Amniotic stem cell (primary cell): ENCODE data around the gene CD22.

Experiments used
- DNase-seq: peaks from one replicate; lab custom pipeline; 2025; lab: John Stamatoyannopoulos, UW

Gene CD22

DNA sequence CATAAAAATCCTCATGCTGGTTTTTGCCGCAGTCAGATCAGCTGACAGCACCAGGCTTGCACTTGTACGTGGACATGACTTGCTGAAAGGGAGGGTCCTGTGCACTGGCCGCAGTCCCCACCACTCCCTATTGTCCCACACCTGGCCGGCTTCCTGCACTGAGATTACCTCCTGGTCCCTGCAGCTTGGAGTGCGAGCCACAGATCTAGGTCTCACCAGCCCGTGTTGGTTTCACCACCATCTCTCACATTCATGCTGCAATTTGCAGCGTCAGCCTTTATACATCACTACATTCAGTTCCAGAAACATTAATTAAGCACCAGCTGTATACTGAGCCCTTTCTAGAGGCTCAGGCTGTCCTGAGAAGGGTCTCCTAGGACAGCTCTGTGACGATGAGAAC lies 15.0 kb upstream of the CD22 start:
- no peak for DNase-seq

DNA sequence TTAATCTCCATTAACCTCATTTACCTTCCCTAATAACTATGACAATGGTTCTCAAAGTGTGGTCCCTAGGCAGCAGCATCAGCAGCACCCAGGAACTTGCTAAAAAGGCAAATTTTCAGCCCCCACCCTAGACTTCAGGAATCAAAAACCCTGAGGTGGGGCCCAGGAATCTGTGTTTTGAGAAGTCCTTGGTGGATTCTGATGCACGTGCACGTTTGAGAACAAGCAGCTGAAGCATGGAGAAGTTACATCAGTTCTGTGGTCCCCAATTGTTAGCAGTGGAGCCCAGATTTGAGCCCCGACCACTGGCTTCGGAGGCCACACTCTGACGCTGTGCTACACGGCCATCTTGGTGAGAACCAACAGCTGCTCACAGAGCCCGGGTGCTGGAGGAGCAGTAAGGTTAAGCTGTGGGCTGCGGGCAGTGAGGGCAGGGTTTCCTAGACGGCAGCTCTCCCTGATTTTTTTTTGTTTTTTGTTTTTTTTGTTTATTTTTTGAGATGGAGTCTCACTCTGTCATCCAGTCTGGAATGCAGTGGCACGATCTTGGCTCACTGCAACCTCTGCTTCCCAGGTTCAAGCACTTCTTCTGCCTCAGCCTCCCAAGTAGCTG lies 14.0 kb upstream of the CD22 start:
- no peak for DNase-seq

DNA sequence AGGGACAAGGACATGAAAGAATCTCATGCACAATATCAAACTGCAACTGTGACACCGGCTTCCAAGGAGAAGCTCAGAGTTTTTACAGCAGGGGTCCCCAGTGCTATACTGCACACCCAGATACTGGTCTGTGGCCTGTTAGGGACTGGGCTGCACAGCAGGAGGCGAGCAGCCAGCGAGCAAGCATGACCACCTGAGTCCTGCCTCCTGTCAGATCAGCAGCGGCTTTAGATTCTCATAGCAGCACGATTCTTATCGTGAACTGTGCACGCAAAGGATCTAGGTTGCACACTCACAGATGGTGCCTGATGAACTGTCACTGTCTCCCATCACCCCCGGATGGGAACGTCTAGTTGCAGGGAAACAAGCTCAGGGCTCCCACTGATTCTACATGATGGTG lies 13.1 kb upstream of the CD22 start:
- DNase-seq: no peak

DNA sequence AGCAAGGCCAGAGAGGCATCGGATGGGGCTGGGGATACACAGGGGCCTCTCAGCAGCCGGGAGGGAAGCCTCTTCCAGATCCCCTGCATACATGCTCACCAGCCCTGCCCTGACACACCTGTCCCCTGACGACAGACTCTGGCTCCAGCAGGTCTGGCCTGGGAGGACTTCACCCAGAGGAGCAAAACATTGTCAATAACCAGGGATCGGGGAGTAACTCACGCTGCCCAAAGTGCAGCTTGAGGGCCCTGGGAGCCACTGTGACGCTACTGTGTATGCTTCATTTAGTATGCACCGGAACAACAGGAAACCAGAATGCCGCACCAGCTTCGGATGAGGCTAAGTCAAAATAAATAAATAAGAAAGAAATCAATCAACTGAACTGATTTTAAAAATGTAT lies 12.4 kb upstream of the CD22 start:
- DNase-seq: no peak

DNA sequence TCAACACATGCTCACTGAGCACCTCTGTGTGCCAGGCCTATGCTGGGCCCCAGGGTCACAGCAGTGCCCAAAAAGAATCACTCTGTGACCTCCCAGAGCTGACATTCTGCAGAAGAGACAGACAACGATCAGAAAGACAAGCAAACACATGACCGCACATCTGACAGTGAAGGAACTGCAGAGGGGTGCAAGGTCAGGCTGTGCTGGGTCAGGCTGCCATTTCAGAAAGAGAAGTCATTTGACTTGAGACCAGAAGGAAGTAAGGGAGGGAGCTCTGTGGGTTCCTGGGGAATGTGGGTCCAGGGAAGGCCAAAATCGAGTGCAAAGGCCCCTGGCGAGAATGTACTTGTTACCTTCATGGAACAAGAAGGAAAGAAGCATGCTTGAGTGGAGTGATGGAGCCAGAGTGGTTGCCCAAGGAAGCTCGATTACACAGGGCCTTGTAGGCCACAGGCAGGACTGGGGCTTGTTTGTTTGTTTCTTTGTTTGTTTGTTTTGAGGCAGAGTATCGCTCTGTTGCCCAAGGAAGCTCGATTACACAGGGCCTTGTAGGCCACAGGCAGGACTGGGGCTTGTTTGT lies 11.4 kb upstream of the CD22 start:
- DNase-seq: no peak

DNA sequence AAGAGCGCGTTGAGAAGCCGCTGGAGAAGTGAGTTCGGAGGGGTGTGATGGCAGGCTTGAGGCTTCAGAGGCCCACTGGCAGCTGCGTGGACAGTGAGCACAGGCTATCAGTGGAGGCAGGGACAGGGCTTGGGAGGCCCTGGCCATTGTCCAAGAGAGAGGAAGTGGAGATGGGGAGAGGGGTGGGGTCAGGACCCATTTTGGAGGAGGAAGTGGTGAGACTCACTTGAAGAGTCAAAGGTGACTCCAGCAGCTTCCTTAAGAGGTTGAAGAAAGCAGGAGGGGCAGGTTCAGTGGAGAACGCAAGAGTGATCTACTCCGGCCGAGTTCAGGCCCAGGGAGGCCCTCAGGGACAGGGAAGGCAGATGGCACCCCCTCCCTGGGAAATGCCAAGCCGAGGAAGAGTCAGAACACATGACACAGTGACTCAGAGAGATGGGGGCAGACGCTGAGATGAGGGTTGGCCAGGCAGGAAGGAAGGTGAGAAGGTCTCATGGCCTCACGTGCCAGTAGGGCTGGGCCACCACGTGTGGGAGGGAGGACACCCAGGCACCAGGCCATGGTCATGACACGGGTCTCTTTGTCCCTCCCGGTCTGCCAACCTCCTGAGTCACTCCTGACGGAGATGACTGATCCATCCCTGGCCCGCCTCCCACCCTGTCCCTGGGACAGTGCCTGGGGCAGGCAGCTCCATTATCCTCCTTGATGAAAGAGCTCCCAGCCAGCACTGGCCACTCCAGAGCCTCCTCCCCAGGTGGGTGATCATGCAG lies 10.1 kb upstream of the CD22 start:
- no peak for DNase-seq

DNA sequence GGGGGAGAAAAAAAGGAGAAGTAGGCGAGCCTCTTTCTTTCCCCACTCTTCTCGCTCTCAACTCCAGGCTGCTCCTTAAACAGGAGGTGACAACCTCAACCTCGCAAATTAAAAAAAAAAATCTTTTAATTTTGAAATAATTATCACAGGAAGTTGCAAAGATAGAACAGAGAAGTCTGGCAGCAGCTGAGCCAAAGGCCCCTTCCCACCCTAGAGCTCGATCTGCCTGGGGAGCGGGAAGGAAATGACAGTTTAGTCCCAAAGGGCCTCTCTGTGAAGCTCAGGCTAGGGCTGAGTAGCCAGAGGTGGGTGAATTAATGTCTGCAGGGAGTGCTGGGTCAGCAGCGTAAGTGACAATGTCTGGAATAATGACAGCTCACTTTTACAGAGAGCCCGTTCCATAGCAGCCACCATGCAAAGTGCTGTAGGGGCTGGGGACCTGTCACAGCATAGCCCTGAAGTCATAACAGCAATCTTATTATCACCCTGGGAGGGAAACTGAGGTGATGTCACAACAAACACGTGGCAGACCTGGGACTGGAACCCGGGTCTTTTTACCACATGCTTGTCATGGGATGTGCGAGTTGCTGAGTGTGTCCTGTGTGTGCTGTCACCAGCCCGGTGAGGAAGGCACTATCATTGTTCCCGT lies 8.8 kb upstream of the CD22 start:
- DNase-seq: no peak

DNA sequence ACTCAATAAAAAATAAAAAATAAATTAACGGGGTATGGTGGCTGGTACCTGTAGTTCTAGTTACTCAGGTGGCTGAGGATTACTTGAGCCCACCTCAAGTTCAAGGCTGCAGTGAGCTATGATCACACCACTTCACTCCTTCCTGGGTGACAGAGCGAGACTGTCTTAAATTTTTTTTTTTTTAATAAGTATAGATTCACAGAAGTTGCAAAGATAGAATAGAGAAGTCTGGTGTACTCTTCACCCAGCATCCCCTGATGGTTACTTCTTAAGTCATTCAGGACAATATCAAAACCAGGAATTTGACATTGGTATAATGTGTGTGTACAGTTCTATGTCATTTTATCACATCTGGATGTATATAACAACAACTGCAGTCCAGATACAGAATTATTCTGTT lies 7.7 kb upstream of the CD22 start:
- no peak for DNase-seq

DNA sequence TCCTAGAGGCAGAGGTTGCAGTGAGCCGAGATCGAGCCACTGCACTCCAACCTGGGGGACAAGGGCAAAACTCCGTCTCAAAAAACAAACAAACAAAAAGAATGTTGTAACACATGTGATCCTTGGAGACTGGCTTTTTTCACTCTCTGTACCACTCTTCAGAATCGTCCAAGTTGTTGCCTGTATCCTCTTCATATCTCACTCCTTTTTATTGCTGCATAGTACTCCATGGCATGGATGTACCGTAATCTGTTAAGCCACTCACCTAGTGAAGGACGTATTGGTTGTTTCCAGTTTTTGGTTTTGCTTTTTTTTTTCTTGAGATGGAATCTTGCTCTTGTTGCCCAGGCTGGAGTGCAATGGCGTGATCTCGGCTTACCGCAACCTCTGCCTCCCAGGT lies 7.0 kb upstream of the CD22 start:
- DNase-seq: no peak

DNA sequence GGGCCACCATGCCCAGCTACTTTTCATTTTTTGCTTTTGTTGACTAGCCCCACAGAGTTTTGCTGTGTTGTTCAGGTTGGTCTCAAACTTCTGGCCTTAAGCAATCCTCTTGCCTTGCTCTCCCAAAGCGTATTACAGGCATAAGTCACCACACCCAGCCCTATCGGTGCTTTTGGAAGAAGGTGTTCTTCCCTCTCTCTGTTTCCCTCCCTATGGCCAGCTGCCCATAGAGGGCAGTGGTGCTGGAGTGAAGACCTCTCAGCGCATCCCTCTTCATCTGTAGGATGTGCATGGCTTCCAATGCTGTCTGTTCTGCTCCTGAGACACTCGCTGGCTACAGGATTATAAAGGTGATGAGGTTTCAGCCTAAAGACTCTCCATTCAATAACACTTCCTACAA lies 1.3 kb upstream of the CD22 start:
- no peak for DNase-seq

DNA sequence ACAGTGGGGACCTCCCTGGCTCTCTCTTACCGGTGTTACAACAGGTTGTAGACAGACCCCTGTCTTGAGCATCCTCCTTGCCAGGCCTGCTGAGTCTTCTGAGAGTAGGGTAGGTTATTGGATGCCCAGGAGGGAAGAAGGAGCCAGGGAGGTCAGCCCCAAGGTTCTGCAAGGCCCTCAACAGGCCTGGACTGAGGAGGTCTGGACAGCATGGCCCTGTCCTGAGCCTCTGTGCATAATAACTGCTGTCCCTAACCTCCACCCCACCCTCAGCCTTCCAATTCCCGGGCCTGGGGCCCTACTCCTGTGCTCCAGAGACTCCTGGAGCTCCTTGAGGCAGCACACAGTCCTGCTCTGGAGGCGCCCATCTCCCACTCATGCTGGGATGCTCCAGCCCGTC lies 336 bp downstream of the CD22 start:
- DNase-seq: no peak

DNA sequence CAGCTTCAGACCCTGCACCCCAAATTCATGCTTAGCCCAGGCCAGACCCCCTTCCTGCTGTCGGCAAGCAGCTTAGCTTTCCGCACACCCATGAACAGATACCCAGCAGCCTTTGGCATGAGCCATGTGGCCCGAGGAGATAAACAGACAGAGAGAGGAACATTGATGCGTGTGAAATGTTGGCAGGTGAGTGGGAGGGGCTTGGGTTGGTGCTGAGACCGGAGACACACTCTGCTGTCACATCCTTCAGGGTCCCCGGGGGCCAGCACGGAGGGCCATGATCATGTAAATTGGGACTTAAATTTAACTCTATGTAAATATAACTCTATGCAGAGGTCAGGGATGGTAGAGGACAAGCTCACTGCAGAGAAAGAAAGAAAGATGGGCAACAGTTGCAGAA lies 1.5 kb downstream of the CD22 start:
- DNase-seq: no peak

DNA sequence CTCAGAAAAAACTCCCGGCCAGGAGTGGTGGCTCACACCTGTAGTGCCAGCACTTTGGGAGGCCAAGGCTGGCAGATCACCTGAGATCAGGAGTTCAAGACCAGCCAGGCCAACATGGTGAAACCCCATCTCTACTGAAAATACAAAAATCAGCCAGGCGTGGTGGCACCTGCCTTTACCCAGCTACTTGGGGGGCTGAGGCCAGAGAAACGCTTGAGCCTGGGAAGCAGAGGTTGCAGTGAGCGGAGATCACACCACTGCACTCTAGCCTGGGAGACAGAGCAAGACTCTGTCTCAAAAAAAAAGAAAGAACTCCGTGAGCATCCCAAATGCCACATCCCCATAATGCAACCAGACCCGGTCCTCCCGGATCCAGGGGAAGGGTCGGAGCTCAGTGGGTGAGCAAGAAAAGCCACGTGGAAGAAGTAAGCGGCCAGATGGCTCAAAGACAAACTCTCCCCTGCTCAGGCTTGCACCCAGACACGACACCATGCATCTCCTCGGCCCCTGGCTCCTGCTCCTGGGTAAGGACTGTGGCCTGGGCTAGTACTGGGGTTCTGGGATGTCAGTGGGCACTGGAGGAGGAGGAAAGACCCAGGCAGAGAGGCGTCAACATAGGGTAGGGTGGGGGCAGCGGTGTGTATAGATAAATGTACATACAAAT lies 2.7 kb downstream of the CD22 start:
- DNase-seq: no peak

DNA sequence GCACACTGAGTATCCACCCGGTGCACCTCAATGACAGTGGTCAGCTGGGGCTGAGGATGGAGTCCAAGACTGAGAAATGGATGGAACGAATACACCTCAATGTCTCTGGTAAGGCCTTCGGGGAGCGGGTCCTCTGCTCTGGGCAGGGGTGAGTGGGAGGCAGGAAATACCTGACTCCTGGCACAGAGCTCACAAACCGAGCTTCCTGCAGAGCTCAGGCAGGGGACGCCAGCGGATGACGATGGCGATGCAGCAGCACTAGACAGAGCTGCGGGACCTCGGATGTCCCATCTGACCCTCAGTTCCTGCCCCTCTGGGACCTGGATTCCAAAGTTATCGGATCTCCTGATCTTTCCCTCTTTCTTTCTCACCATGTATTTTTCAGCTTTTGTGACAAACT lies 3.8 kb downstream of the CD22 start:
- DNase-seq: no peak

DNA sequence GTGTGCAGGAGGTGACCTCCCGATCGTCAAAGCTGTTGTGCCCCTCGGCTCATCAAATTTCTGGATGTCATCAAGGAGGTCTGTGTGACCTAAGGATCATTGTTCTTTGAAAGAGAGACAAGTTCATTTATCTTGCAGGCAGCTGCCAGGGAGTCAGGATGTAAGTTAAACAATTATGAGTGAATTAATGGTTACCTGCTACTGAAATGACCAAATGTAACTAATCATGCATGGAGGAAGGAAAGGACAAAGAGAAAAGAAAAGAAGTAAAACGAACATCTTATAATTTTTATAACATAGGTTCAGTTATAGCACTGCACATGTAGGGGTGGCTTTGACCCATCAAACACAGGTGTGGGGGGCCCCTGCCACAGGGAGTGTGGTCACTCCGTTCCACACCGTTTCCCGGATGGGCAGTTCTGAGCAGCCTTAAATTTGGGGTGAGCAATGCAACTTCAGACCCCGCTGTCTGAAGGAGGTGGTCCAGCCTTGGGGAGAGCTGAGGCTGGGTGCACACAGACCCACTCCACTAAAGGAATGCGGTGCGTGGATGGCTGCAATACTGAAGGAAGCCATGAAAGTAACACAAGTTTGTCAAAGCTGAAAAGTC lies 5.3 kb downstream of the CD22 start:
- DNase-seq: no peak

DNA sequence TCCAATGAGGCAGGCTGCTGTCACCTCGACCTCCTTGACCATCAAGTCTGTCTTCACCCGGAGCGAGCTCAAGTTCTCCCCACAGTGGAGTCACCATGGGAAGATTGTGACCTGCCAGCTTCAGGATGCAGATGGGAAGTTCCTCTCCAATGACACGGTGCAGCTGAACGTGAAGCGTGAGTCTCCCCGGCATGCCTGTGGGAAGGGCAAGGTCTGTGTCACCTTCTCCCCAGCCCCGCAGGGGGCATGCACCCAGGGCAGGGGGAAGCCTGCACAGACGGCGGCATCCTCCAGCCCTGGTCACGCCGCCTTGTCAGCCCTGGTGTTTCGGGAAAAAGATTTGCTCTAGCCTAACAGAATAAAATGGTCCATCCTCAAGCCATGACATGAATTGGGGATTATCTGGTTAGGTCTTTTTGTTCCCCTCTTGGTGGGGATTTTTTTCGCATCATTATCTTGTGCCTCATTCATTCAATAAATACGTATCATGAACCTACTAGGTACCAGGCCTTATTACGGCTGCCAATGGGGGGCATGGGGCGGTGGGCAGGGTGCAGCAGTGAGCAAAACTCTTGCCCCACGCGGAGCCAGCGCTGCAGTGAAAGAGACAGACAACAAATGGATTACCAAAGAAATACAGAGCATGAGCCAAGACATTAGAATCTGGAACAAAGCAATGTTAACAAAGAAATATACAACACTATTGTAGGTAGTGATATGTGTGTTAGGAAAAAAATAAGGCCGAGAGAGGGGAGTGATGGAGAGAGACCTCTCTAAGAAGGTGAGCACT lies 7.4 kb downstream of the CD22 start:
- DNase-seq: no peak

DNA sequence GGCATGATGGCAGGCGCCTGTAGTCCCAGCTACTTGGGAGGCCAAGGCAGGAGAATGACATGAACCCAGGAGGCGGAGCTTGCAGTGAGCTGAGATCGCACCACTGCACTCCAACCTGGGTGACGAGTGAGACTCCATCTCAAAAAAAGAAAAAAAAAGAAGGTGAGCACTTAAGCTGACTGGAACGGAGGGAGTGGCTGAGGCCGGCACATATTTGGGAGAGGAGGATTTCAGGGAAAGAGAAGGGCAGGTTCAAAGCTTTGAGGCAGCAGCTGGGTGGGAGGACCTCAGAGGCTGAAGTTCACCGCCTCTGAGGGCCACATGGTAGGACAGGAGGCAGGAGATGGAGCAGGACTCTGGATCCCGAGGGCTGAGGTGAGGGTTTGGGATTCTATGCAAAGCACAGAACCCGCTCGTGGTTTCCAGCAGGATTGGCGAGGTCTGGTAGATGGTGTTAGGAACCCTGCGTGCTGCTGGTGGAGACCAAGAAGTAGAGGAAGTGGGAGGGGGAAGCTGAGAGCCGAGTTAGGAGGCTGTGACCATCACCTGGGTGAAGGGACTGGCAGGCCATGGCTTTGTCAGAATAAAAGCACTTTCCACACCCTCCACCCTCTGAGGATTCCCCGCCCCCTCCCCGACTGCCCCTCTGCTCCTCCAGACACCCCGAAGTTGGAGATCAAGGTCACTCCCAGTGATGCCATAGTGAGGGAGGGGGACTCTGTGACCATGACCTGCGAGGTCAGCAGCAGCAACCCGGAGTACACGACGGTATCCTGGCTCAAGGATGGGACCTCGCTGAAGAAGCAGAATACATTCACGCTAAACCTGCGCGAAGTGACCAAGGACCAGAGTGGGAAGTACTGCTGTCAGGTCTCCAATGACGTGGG lies 8.4 kb downstream of the CD22 start:
- no peak for DNase-seq

DNA sequence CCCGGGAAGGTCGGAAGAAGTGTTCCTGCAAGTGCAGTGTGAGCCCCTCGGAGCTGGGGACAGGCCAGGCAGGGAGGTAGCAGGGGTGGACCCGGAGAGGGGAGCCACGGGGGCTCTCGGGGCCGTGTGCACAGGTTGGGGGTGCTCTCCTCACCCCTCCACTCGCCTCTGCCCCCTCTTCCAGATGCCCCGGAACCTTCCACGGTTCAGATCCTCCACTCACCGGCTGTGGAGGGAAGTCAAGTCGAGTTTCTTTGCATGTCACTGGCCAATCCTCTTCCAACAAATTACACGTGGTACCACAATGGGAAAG lies 9.0 kb downstream of the CD22 start:
- no peak for DNase-seq

DNA sequence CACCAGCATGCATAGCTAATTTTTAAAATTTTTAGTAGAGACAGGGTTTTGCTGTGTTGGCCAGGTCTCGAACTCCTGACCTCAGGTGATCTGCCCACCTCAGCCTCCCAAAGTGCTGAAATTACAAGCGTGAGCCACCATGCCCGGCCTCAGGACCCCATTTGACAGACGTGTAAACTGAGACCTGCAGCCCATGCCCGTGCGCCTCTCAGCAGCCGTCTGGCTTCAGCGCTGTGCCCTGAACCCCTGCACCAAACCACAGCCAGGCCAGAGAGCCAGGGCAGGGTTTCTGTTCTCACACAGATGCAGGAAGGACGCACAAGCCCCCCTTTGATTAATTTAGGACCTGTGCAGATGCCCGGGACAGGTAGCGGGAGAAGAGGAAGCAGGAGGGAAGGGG lies 11.4 kb downstream of the CD22 start:
- no peak for DNase-seq

DNA sequence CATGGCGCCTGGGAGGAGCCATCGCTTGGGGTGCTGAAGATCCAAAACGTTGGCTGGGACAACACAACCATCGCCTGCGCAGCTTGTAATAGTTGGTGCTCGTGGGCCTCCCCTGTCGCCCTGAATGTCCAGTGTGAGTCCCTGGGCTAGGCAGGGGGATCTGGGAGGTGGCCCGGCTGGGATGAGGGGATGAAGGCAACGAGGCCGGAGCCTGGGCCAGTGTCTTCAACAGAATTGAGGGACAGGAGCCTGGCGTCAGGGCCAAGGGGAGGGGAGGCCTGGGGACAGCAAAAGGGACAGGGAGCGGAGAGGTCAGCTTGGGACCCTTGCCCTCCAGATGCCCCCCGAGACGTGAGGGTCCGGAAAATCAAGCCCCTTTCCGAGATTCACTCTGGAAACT lies 12.0 kb downstream of the CD22 start:
- no peak for DNase-seq
